ENCODE results near the gene PSTPIP1. TPM values are rescaled to one million over a fixed set of nuclear protein-coding genes. Genes with fewer than 3 reads are reported as not detected.

PSTPIP1 gene
- total and polyA plus RNA-seq, 2 experiments from 2014 or later = not detected

GRCh38 chr15:77044228-77045042, 49.5 kb downstream of the PSTPIP1 start:
- Histone ChIP-seq H3K36me3 (replicated peaks; ENCODE audit: insufficient read depth, low read depth) (peaks cover 9% of the 10 kb centered on the region), H3K27ac (no peak overlapping the region), H3K9me3 (ENCODE audit: low read depth) (no peaks in the 10 kb centered on the region), H3K79me2 (peaks cover 20% of the 10 kb centered on the region), H4K20me1 (ENCODE audit: insufficient read depth, poor library complexity, severe bottlenecking) (no peaks in the 10 kb centered on the region), H2AFZ (no peak overlapping the region), H3K4me2 (no peak overlapping the region), H3K9me2 (replicated peaks; ENCODE audit: insufficient read depth) (no peaks in the 10 kb centered on the region), H3K27me3 (no peaks in the 10 kb centered on the region), H3K4me3 (no peak overlapping the region), H3K4me1 (ENCODE audit: insufficient read depth) (no peaks in the 10 kb centered on the region)
- 94% methylated on average over 7 of the region's 7 CpGs for WGBS (ENCODE audit: low lambda C conversion rate, missing lambda C conversion rate)
- TF ChIP-seq CTCF (IDR thresholded peaks at IDR 0.05; ENCODE audit: poor library complexity) (no peak), EZH2phosphoT487 (IDR thresholded peaks at IDR 0.05; ENCODE audit: low read depth, severe bottlenecking, unreplicated experiment) (no peak), EZH2 (IDR thresholded peaks at IDR 0.05; ENCODE audit: borderline replicate concordance) (no peak)
- no peak for DNase-seq (ENCODE audit: low spot score)

- Histone ChIP-seq H3K4me3 (no peak overlapping the region), H3K27me3 (no peaks in the 10 kb centered on the region), H3K9me3 (ENCODE audit: low read depth) (no peaks in the 10 kb centered on the region), H3K9me2 (replicated peaks; ENCODE audit: insufficient read depth) (no peaks in the 10 kb centered on the region), H2AFZ (no peak overlapping the region), H3K4me2 (no peak overlapping the region), H3K79me2 (peaks cover 33% of the 10 kb centered on the region), H4K20me1 (ENCODE audit: insufficient read depth, poor library complexity, severe bottlenecking) (no peaks in the 10 kb centered on the region), H3K27ac (no peak overlapping the region), H3K36me3 (replicated peaks; ENCODE audit: insufficient read depth, low read depth) (peaks cover 9% of the 10 kb centered on the region), H3K4me1 (ENCODE audit: insufficient read depth) (no peaks in the 10 kb centered on the region)
- WGBS (ENCODE audit: low lambda C conversion rate, missing lambda C conversion rate) = 92% methylated on average over 1 of the region's 1 CpG
- no peak for DNase-seq (ENCODE audit: low spot score)
- no peak for TF ChIP-seq EZH2phosphoT487 (IDR thresholded peaks at IDR 0.05; ENCODE audit: low read depth, severe bottlenecking, unreplicated experiment)
- TF ChIP-seq EZH2 (IDR thresholded peaks at IDR 0.05; ENCODE audit: borderline replicate concordance) = no peak
- no peak for TF ChIP-seq CTCF (IDR thresholded peaks at IDR 0.05; ENCODE audit: poor library complexity)
Measured at GRCh38 chr15:77045985-77046384, 51.1 kb downstream of the PSTPIP1 start.

- no peak overlapping the region for H3K27ac ChIP-seq
- no peaks in the 10 kb centered on the region for H4K20me1 ChIP-seq (ENCODE audit: insufficient read depth, poor library complexity, severe bottlenecking)
- H3K9me3 ChIP-seq (ENCODE audit: low read depth) = no peaks in the 10 kb centered on the region
- WGBS (ENCODE audit: low lambda C conversion rate, missing lambda C conversion rate) = 95% methylated on average over 7 of the region's 7 CpGs
- H3K4me3 ChIP-seq = no peak overlapping the region
- H2AFZ ChIP-seq = no peak overlapping the region
- no peak for DNase-seq (ENCODE audit: low spot score)
- H3K79me2 ChIP-seq = peaks cover 41% of the 10 kb centered on the region
- no peaks in the 10 kb centered on the region for H3K4me1 ChIP-seq (ENCODE audit: insufficient read depth)
- peaks cover 9% of the 10 kb centered on the region for H3K36me3 ChIP-seq (replicated peaks; ENCODE audit: insufficient read depth, low read depth)
- H3K4me2 ChIP-seq = no peak overlapping the region
- H3K9me2 ChIP-seq (replicated peaks; ENCODE audit: insufficient read depth) = no peaks in the 10 kb centered on the region
- H3K27me3 ChIP-seq = no peaks in the 10 kb centered on the region
- TF ChIP-seq EZH2 (IDR thresholded peaks at IDR 0.05; ENCODE audit: borderline replicate concordance) = no peak
Measured at GRCh38 chr15:77046704-77047412, 51.9 kb downstream of the PSTPIP1 start.
